ENCODE measurements around the gene FMN2. TPM values are rescaled to one million over a fixed set of nuclear protein-coding genes. Genes with fewer than 3 reads are reported as not detected.

The FMN2 gene
- total and polyA plus RNA-seq, 7 experiments from 2014 or later = not detected

- H3K4me3 Mint-ChIP-seq = no peak overlapping the region
- no peak overlapping the region for H3K27ac Mint-ChIP-seq
- H3K9me3 Mint-ChIP-seq = peaks cover 0 to 4% (median 0%) of the 10 kb centered on the region in 11 donors
- ChIA-PET CTCF (no interaction called here), POLR2A (interaction anchor here (0.7 kb wide), 1 partner anchor 15 kb away, joined by 4 read pairs; no protein-coding TSS in a partner anchor)
- H3K9me3 ChIP-seq (ENCODE audit: control insufficient read depth in 2 of 3, low read length in 3 of 3) = no peaks in the 10 kb centered on the region
- no peaks in the 10 kb centered on the region for H3K36me3 Mint-ChIP-seq
- H3K27me3 Mint-ChIP-seq = peaks cover 0 to under 1% (median 0%) of the 10 kb centered on the region in 5 donors
- ATAC-seq = no peak
- no peaks in the 10 kb centered on the region for H3K27me3 ChIP-seq (ENCODE audit: control insufficient read depth in 2 of 2, insufficient read depth in 2 of 2, low read length in 2 of 2)
- intact Hi-C loops (cut with micrococcal nuclease) = no loop called here
- no peak overlapping the region for H3K27ac ChIP-seq (ENCODE audit: low read depth, low read length)
- no peaks in the 10 kb centered on the region for H3K36me3 ChIP-seq (ENCODE audit: control insufficient read depth in 2 of 3, insufficient read depth in 3 of 3, low read length in 3 of 3)
- DNase-seq = no peak
- no peak overlapping the region for H3K4me3 ChIP-seq (ENCODE audit: low read length)
- no peaks in the 10 kb centered on the region for H3K4me1 ChIP-seq (ENCODE audit: control insufficient read depth in 2 of 2, insufficient read depth in 2 of 2, low read length in 2 of 2)
- H3K4me1 Mint-ChIP-seq = no peaks in the 10 kb centered on the region
Measured at GRCh38 chr1:240366636-240367035, 275.0 kb downstream of the FMN2 start.

GRCh38 chr1:240385551-240385950 lies 293.9 kb downstream of the FMN2 start:
- Histone ChIP-seq H3K27me3 (ENCODE audit: control insufficient read depth in 2 of 2, insufficient read depth in 2 of 2, low read length in 2 of 2) (no peaks in the 10 kb centered on the region), H3K27ac (ENCODE audit: low read depth, low read length) (no peak overlapping the region), H3K4me3 (ENCODE audit: low read length) (no peak overlapping the region), H3K36me3 (ENCODE audit: control insufficient read depth in 2 of 3, insufficient read depth in 3 of 3, low read length in 3 of 3) (no peaks in the 10 kb centered on the region), H3K4me1 (ENCODE audit: control insufficient read depth in 2 of 2, insufficient read depth in 2 of 2, low read length in 2 of 2) (no peaks in the 10 kb centered on the region), H3K9me3 (ENCODE audit: control insufficient read depth in 2 of 3, low read length in 3 of 3) (peaks cover 0 to 9% (median 0%) of the 10 kb centered on the region in 3 experiments)
- ChIA-PET POLR2A (no interaction called here), CTCF (no interaction called here)
- Mint-ChIP-seq H3K36me3 (no peaks in the 10 kb centered on the region), H3K9me3 (peaks cover 0 to 22% (median 13%) of the 10 kb centered on the region in 11 donors), H3K27ac (no peak overlapping the region), H3K27me3 (peaks cover 0 to 4% (median 0%) of the 10 kb centered on the region in 5 donors), H3K4me3 (no peak overlapping the region), H3K4me1 (no peaks in the 10 kb centered on the region)
- ATAC-seq = no peak
- intact Hi-C loops (cut with micrococcal nuclease) = no loop called here
- no peak for DNase-seq

- intact Hi-C loops (cut with micrococcal nuclease) = no loop called here
- Mint-ChIP-seq H3K4me1 (no peaks in the 10 kb centered on the region), H3K9me3 (peaks cover 0 to 15% (median 6%) of the 10 kb centered on the region in 11 donors), H3K27me3 (no peaks in the 10 kb centered on the region), H3K36me3 (no peaks in the 10 kb centered on the region), H3K4me3 (no peak overlapping the region), H3K27ac (no peak overlapping the region)
- DNase-seq (no peak), ATAC-seq (no peak)
- Histone ChIP-seq H3K27ac (ENCODE audit: low read depth, low read length) (no peak overlapping the region), H3K27me3 (ENCODE audit: control insufficient read depth in 2 of 2, insufficient read depth in 2 of 2, low read length in 2 of 2) (no peaks in the 10 kb centered on the region), H3K9me3 (ENCODE audit: control insufficient read depth in 2 of 3, low read length in 3 of 3) (peaks cover 0 to 5% (median 0%) of the 10 kb centered on the region in 3 experiments), H3K36me3 (ENCODE audit: control insufficient read depth in 2 of 3, insufficient read depth in 3 of 3, low read length in 3 of 3) (no peaks in the 10 kb centered on the region), H3K4me3 (ENCODE audit: low read length) (no peak overlapping the region), H3K4me1 (ENCODE audit: control insufficient read depth in 2 of 2, insufficient read depth in 2 of 2, low read length in 2 of 2) (no peaks in the 10 kb centered on the region)
- POLR2A ChIA-PET = interaction anchor here (0.6 kb wide), 1 partner anchor 125 kb away, joined by 5 read pairs; no protein-coding TSS in a partner anchor
- CTCF ChIA-PET = no interaction called here
Measured at GRCh38 chr1:240385985-240386978, 294.6 kb downstream of the FMN2 start.

- H3K27ac ChIP-seq (ENCODE audit: low read depth, low read length) = no peak overlapping the region
- H3K4me1 Mint-ChIP-seq = no peaks in the 10 kb centered on the region
- no peak overlapping the region for H3K27ac Mint-ChIP-seq
- POLR2A ChIA-PET = no interaction called here
- no peaks in the 10 kb centered on the region for H3K27me3 Mint-ChIP-seq
- ATAC-seq (no peak), DNase-seq (no peak)
- CTCF ChIA-PET = no interaction called here
- no peak overlapping the region for H3K4me3 Mint-ChIP-seq
- no peaks in the 10 kb centered on the region for H3K27me3 ChIP-seq (ENCODE audit: control insufficient read depth in 2 of 2, insufficient read depth in 2 of 2, low read length in 2 of 2)
- no peaks in the 10 kb centered on the region for H3K36me3 Mint-ChIP-seq
- no peaks in the 10 kb centered on the region for H3K36me3 ChIP-seq (ENCODE audit: control insufficient read depth in 2 of 3, insufficient read depth in 3 of 3, low read length in 3 of 3)
- intact Hi-C loops (cut with micrococcal nuclease) = no loop called here
- peaks cover 0 to 11% (median 3%) of the 10 kb centered on the region in 11 donors for H3K9me3 Mint-ChIP-seq
- H3K4me1 ChIP-seq (ENCODE audit: control insufficient read depth in 2 of 2, insufficient read depth in 2 of 2, low read length in 2 of 2) = no peaks in the 10 kb centered on the region
- H3K9me3 ChIP-seq (ENCODE audit: control insufficient read depth in 2 of 3, low read length in 3 of 3) = no peaks in the 10 kb centered on the region
- H3K4me3 ChIP-seq (ENCODE audit: low read length) = no peak overlapping the region
Measured at GRCh38 chr1:240387051-240387450, 295.4 kb downstream of the FMN2 start.

DNA sequence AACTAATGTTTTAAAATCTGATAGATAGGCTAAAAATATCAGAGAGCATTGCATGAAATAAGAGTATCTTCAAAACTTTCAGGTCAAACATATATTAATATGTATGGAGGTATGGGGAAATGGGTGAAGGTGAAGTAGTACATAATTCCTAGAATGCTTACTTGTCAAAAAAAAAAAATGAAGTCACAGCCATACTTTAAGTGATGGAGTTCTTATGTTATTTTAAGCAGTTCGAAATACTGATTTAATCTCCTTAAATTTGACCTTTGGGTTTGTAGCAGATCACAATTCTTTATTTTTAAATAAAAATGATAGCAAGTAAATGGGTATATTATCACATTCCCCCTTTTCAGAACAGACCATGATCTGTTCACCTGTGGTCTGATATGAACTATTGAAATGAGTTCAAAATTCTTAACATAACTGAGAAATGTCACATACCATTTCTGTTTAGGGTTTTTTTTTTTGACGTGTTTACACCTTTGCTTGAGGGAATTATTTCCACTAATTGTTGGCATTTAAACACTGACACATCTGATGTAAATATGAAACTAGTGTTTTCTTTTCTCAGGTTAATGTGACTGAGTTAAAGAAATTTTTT lies 300.1 kb downstream of the FMN2 start:
- H3K4me1 Mint-ChIP-seq = peaks cover 0 to 1% (median 0%) of the 10 kb centered on the region in 7 donors
- CTCF ChIA-PET = no interaction called here

GRCh38 chr1:240394353-240394752 lies 302.7 kb downstream of the FMN2 start:
- ATAC-seq (no peak), DNase-seq (no peak)
- Histone ChIP-seq H3K27me3 (ENCODE audit: control insufficient read depth in 2 of 2, insufficient read depth in 2 of 2, low read length in 2 of 2) (no peaks in the 10 kb centered on the region), H3K9me3 (ENCODE audit: control insufficient read depth in 2 of 3, low read length in 3 of 3) (no peaks in the 10 kb centered on the region), H3K27ac (ENCODE audit: low read depth, low read length) (no peak overlapping the region), H3K4me3 (ENCODE audit: low read length) (no peak overlapping the region), H3K36me3 (ENCODE audit: control insufficient read depth in 2 of 3, insufficient read depth in 3 of 3, low read length in 3 of 3) (no peaks in the 10 kb centered on the region), H3K4me1 (ENCODE audit: control insufficient read depth in 2 of 2, insufficient read depth in 2 of 2, low read length in 2 of 2) (no peaks in the 10 kb centered on the region)
- no peaks in the 10 kb centered on the region for H3K36me3 Mint-ChIP-seq
- H3K9me3 Mint-ChIP-seq = peaks cover 0 to 11% (median 0%) of the 10 kb centered on the region in 11 donors
- no peak overlapping the region for H3K27ac Mint-ChIP-seq
- POLR2A ChIA-PET = no interaction called here
- peaks cover 0 to 1% (median 0%) of the 10 kb centered on the region in 7 donors for H3K4me1 Mint-ChIP-seq
- CTCF ChIA-PET = no interaction called here
- intact Hi-C loops (cut with micrococcal nuclease) = no loop called here
- no peak overlapping the region for H3K4me3 Mint-ChIP-seq
- peaks cover 0 to 4% (median 0%) of the 10 kb centered on the region in 5 donors for H3K27me3 Mint-ChIP-seq

More for the DNA sequence above, 300.1 kb downstream of the FMN2 start:
- H3K36me3 ChIP-seq (ENCODE audit: control insufficient read depth in 2 of 3, insufficient read depth in 3 of 3, low read length in 3 of 3) = no peaks in the 10 kb centered on the region
- no peaks in the 10 kb centered on the region for H3K9me3 ChIP-seq (ENCODE audit: control insufficient read depth in 2 of 3, low read length in 3 of 3)
- Mint-ChIP-seq H3K9me3 (peaks cover 0 to 6% (median 1%) of the 10 kb centered on the region in 11 donors), H3K27ac (no peak overlapping the region), H3K4me3 (no peak overlapping the region), H3K36me3 (no peaks in the 10 kb centered on the region), H3K27me3 (no peaks in the 10 kb centered on the region)
- no peaks in the 10 kb centered on the region for H3K27me3 ChIP-seq (ENCODE audit: control insufficient read depth in 2 of 2, insufficient read depth in 2 of 2, low read length in 2 of 2)
- no peak for ATAC-seq
- POLR2A ChIA-PET = no interaction called here
- no peak for DNase-seq
- intact Hi-C loops (cut with micrococcal nuclease) = no loop called here
- H3K4me3 ChIP-seq (ENCODE audit: low read length) = no peak overlapping the region
- no peak overlapping the region for H3K27ac ChIP-seq (ENCODE audit: low read depth, low read length)
- H3K4me1 ChIP-seq (ENCODE audit: control insufficient read depth in 2 of 2, insufficient read depth in 2 of 2, low read length in 2 of 2) = no peaks in the 10 kb centered on the region

Data from naive thymus-derived CD4-positive, alpha-beta T cell (primary cell).